ENCODE results near the gene ALDH6A1. TPM values are rescaled to one million over a fixed set of nuclear protein-coding genes. Genes with fewer than 3 reads are reported as not detected.

ALDH6A1 gene
- total RNA-seq, 1 experiment from 2014 or later, result 11.0 TPM

DNA sequence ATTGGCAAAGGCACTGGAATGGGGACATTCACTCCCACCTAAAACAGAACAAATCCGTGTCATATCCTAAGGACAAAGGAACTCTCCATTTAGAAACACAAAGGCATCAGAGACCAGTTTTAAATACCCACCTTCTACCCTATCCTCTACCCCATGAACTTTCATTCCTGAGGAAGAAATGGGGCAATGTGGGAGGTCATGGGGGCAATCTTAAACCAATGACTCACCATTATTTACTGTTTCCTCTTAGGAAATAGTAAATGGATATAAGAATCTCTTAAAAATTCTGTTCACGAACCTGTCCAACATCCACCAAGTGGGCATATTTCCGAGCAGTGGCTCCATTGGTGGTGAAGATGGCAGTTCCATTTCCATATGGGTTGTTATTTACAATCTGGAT, 19.4 kb downstream of the ALDH6A1 start:
- intact Hi-C loops (cut with micrococcal nuclease; ENCODE audit: unreplicated experiment), result no loop called here
- no peak overlapping the region for H3K4me3 ChIP-seq (ENCODE audit: low read depth, low read length, poor library complexity, severe bottlenecking)
- H3K27me3 ChIP-seq (replicated peaks; ENCODE audit: insufficient read depth, low read depth, low read length, poor library complexity), result no peaks in the 10 kb centered on the region
- DNase-seq (ENCODE audit: low spot score), result no peak
- no peaks in the 10 kb centered on the region for H3K4me1 ChIP-seq (ENCODE audit: insufficient read depth, low read length, poor library complexity, severe bottlenecking)
- CTCF ChIA-PET, result no interaction called here
- peaks cover 6% of the 10 kb centered on the region for H3K36me3 ChIP-seq (ENCODE audit: insufficient read depth, low read length, poor library complexity, severe bottlenecking)
- no peak for TF ChIP-seq EZH2 (IDR thresholded peaks at IDR 0.05; ENCODE audit: borderline replicate concordance, low read depth, low read length, poor library complexity, severe bottlenecking)
- TF ChIP-seq, protein P1, sequence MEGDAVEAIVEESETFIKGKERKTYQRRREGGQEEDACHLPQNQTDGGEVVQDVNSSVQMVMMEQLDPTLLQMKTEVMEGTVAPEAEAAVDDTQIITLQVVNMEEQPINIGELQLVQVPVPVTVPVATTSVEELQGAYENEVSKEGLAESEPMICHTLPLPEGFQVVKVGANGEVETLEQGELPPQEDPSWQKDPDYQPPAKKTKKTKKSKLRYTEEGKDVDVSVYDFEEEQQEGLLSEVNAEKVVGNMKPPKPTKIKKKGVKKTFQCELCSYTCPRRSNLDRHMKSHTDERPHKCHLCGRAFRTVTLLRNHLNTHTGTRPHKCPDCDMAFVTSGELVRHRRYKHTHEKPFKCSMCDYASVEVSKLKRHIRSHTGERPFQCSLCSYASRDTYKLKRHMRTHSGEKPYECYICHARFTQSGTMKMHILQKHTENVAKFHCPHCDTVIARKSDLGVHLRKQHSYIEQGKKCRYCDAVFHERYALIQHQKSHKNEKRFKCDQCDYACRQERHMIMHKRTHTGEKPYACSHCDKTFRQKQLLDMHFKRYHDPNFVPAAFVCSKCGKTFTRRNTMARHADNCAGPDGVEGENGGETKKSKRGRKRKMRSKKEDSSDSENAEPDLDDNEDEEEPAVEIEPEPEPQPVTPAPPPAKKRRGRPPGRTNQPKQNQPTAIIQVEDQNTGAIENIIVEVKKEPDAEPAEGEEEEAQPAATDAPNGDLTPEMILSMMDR (conservative IDR thresholded peaks at IDR 0.05; ENCODE audit: low read depth, low read length), result no peak
- H3K27ac ChIP-seq (ENCODE audit: low read depth, low read length, poor library complexity, severe bottlenecking), result no peak overlapping the region
- no peaks in the 10 kb centered on the region for H3K9me3 ChIP-seq (ENCODE audit: low read depth, low read length, poor library complexity, severe bottlenecking)
- POLR2A ChIA-PET (ENCODE audit: low non-redundant PET), result no interaction called here
- no TSS peak for BruUV-seq (replicated peaks)

GRCh38 chr14:74064426-74064825, 19.8 kb downstream of the ALDH6A1 start:
- intact Hi-C loops (cut with micrococcal nuclease; ENCODE audit: unreplicated experiment), result no loop called here
- Histone ChIP-seq H3K4me1 (ENCODE audit: insufficient read depth, low read length, poor library complexity, severe bottlenecking) (no peaks in the 10 kb centered on the region), H3K27me3 (replicated peaks; ENCODE audit: insufficient read depth, low read depth, low read length, poor library complexity) (no peaks in the 10 kb centered on the region), H3K9me3 (ENCODE audit: low read depth, low read length, poor library complexity, severe bottlenecking) (no peaks in the 10 kb centered on the region), H3K27ac (ENCODE audit: low read depth, low read length, poor library complexity, severe bottlenecking) (no peak overlapping the region), H3K36me3 (ENCODE audit: insufficient read depth, low read length, poor library complexity, severe bottlenecking) (peaks cover 6% of the 10 kb centered on the region), H3K4me3 (ENCODE audit: low read depth, low read length, poor library complexity, severe bottlenecking) (no peak overlapping the region)
- DNase-seq (ENCODE audit: low spot score), result no peak
- ChIA-PET CTCF (no interaction called here), POLR2A (ENCODE audit: low non-redundant PET) (no interaction called here)
- no TSS peak for BruUV-seq (replicated peaks)
- TF ChIP-seq, protein P1 (conservative IDR thresholded peaks at IDR 0.05; ENCODE audit: low read depth, low read length), result no peak

DNA sequence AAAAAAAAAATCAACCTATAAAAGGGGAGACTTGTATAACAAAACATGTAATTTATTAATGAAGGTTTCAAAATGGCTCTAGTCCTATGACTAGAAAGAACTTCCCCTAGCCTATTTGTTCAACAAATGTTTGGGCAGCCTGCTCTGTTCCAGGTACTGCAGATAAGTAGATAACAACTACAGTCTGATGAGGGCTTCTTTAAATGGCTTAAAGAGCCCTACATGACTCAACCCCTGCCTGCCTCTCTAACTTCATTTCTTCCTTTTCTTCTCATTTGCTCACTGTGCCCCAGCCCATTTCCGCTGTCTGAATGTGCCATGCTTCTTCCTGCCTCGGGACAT, 21.5 kb downstream of the ALDH6A1 start:
- no TSS peak for BruUV-seq (replicated peaks)
- no peak overlapping the region for H3K27ac ChIP-seq (ENCODE audit: low read depth, low read length, poor library complexity, severe bottlenecking)
- no peaks in the 10 kb centered on the region for H3K9me3 ChIP-seq (ENCODE audit: low read depth, low read length, poor library complexity, severe bottlenecking)
- H3K4me3 ChIP-seq (ENCODE audit: low read depth, low read length, poor library complexity, severe bottlenecking), result no peak overlapping the region
- H3K36me3 ChIP-seq (ENCODE audit: insufficient read depth, low read length, poor library complexity, severe bottlenecking), result peaks cover 6% of the 10 kb centered on the region
- ChIA-PET POLR2A (ENCODE audit: low non-redundant PET) (no interaction called here), CTCF (no interaction called here)
- TF ChIP-seq, protein P1 (conservative IDR thresholded peaks at IDR 0.05; ENCODE audit: low read depth, low read length), result no peak
- TF ChIP-seq EZH2 (IDR thresholded peaks at IDR 0.05; ENCODE audit: borderline replicate concordance, low read depth, low read length, poor library complexity, severe bottlenecking), result no peak
- H3K27me3 ChIP-seq (replicated peaks; ENCODE audit: insufficient read depth, low read depth, low read length, poor library complexity), result no peaks in the 10 kb centered on the region
- intact Hi-C loops (cut with micrococcal nuclease; ENCODE audit: unreplicated experiment), result no loop called here
- DNase-seq (ENCODE audit: low spot score), result no peak
- no peaks in the 10 kb centered on the region for H3K4me1 ChIP-seq (ENCODE audit: insufficient read depth, low read length, poor library complexity, severe bottlenecking)
